Measurements from ENCODE around the gene GSG1L.

The GSG1L gene

GRCh38 chr16:28040039-28040438 is 23.5 kb downstream of the GSG1L start:
- no peak for DNase-seq
- in situ Hi-C loops (cut with MboI; ENCODE audit: low pct_unique_long_range_greater_than_20kb, low sequenced_read_pairs), result no loop called here

DNA sequence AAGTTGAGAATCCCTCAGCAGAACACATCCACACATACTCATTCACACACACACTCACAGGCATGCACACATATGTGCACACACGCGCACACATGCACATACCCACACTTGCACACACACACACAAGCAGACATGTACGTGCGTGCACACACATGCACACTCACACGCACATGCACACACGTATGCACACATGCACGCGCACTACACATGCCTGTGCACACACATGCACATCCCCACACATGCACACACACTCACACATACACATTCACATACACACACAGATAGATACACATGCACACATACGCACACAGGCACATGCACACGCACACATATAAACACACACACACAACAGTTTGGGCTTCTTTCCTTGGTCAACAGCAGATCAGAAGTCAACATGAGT is 24.0 kb downstream of the GSG1L start:
- in situ Hi-C loops (cut with MboI; ENCODE audit: low pct_unique_long_range_greater_than_20kb, low sequenced_read_pairs), result no loop called here
- no peak for DNase-seq

DNA sequence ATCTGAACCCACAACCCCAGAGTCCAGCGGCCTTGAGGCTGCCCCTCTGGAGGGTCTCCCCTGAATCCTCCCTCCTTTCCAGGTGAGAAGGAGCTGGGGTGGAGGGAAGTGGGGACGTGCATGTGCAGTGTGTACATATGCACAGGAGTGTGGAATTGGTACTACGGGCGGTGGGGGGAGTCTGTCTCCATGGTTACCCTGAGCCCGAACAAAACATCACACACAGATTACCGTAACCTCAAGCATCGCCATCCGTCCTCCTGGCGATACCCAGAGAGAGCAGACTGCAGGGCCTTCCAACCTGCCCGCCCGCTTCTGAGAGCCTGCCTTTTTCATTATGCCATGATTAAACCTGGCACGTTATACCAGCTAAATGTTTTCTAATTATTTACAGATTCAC is 25.1 kb downstream of the GSG1L start:
- no peak for DNase-seq
- in situ Hi-C loops (cut with MboI; ENCODE audit: low pct_unique_long_range_greater_than_20kb, low sequenced_read_pairs), result no loop called here

GRCh38 chr16:28035866-28036393 is 27.6 kb downstream of the GSG1L start:
- in situ Hi-C loops (cut with MboI; ENCODE audit: low pct_unique_long_range_greater_than_20kb, low sequenced_read_pairs), result no loop called here

DNA sequence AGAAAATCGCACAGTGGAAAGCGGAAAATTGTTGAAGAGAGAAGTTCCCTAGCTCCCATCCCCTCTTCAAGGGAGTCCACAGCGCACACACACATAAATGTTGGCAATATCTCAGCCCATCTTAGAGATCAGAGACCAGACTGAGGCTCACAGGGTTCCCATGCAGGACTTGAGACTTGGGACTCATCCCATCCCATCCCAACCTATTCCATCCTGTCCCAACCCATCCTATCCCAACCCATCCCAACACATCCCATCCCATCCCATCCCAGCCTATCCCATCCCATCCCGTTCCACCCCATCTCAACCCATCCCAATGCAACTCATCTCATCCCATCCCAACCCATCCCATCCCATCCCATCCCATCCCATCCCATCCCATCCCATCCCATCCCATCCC is 29.6 kb downstream of the GSG1L start:
- in situ Hi-C loops (cut with MboI; ENCODE audit: low pct_unique_long_range_greater_than_20kb, low sequenced_read_pairs), result no loop called here

More at GRCh38 chr16:28035866-28036393, 27.6 kb downstream of the GSG1L start:
- DNase-seq, result no peak

DNA sequence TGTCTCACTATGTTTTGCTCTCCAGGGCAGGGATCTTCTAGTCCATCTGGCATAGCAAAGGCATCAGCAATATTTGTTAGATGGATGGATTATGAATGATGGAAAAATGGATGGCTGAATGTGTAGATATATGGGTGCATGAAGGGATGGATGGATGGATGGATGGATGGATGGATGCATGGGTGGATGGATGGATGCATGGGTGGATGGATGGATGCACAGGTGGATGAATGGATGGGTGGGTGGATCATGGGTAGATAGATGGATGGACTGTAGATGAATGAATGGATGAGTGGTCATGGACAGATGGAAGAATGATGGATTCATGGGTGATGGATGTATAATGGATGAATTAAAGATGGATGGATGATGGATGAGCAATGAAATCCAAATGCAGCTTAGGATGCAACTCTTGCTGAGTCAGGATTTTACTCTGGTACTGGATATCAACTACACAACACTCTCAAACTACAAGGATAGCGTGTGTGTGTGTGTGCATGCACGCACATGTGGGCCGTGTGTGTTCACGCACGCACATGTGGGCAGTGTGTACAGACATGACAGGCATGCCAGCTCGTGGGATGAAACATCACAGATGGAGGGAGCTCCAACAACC is 34.0 kb downstream of the GSG1L start:
- in situ Hi-C loops (cut with MboI; ENCODE audit: low pct_unique_long_range_greater_than_20kb, low sequenced_read_pairs), result no loop called here
- DNase-seq, result no peak

More for the DNA sequence above, 29.6 kb downstream of the GSG1L start:
- DNase-seq, result no peak

DNA sequence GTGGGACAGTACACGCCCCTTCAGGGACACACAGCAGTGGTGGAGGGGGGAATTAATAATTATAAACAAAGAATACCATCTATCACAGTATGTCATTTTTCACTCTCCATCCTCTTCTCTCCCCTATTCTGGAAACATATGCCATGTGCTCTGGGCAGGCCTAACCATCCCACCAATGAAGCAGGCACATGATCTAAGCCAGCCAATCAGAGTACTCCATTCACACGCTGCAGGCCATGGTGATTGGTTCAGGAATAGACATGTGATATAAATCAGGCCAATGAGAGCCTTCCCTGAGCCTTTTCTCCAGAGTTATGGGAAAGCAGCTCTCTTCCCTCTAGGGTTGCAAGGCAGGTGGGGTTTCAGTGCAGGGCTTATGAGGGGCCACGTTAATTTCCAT is 36.5 kb downstream of the GSG1L start:
- DNase-seq, result no peak
- in situ Hi-C loops (cut with MboI; ENCODE audit: low pct_unique_long_range_greater_than_20kb, low sequenced_read_pairs), result no loop called here

- no peak for DNase-seq
- in situ Hi-C loops (cut with MboI; ENCODE audit: low pct_unique_long_range_greater_than_20kb, low sequenced_read_pairs), result no loop called here
These were observed 37.9 kb downstream of the GSG1L start for GRCh38 chr16:28025631-28026030.

GRCh38 chr16:28019218-28019617 is 44.3 kb downstream of the GSG1L start:
- no peak for DNase-seq
- in situ Hi-C loops (cut with MboI; ENCODE audit: low pct_unique_long_range_greater_than_20kb, low sequenced_read_pairs), result no loop called here

DNA sequence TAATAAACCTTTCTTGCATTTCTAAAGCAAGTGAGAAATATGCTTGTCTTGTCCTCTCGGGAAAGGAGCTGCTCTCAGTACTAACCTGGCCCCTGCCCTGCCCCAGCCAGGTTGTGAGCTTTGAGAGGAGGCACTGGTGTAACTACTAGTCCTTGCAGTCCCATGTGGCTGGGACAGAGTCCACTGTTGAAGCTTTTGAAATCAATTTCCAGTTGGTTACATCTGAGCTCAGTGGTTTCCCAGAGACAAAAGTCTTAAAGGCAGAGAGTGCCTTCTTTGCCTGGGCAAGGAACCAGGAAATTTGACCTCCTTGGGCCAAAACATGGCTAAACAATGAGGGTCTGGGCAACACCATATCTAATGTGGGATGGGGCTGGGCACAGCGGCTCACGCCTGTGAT is 48.7 kb downstream of the GSG1L start:
- DNase-seq, result no peak
- in situ Hi-C loops (cut with MboI; ENCODE audit: low pct_unique_long_range_greater_than_20kb, low sequenced_read_pairs), result no loop called here

DNA sequence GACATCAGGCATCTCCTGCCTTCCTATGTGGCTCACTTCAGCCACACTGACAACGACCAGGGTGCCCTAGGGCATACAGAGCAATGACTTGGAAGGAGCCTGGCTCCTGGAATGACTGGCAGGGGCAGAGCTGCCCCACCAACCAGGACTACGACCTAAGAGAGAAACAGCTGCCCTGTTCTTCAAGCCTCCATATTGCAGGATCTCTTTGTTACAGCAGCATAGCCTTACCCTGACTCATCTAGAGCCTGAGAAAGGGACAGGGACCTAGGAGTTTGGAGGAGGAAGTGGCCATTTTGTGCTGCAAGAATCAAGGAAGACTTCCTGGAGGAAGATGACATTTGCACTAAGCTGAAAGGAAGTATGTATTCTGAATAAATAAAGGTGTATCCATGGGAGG is 49.6 kb downstream of the GSG1L start:
- DNase-seq, result no peak
- in situ Hi-C loops (cut with MboI; ENCODE audit: low pct_unique_long_range_greater_than_20kb, low sequenced_read_pairs), result no loop called here

DNA sequence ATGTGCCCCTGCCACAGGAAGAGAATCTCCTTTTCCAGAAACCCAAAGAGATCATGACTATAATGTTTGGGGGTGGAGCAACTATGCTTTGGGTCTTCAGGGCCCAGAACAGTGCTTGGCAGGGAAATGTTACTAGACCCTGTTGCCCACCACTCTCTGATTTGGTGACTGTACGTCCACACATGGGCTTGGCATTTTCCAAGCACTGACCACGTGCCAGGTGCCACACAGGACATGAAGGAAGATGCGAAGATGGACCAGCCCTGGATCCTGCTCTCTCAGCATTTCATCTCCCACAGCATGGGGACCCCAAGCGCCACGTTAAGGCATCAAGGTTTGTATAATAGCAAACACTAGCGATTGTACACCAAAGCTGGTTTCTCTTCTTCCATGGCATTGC is 50.1 kb downstream of the GSG1L start:
- in situ Hi-C loops (cut with MboI; ENCODE audit: low pct_unique_long_range_greater_than_20kb, low sequenced_read_pairs), result no loop called here
- DNase-seq, result no peak

- DNase-seq, result no peak
- in situ Hi-C loops (cut with MboI; ENCODE audit: low pct_unique_long_range_greater_than_20kb, low sequenced_read_pairs), result no loop called here
These were observed 51.5 kb downstream of the GSG1L start for GRCh38 chr16:28011971-28012445.

DNA sequence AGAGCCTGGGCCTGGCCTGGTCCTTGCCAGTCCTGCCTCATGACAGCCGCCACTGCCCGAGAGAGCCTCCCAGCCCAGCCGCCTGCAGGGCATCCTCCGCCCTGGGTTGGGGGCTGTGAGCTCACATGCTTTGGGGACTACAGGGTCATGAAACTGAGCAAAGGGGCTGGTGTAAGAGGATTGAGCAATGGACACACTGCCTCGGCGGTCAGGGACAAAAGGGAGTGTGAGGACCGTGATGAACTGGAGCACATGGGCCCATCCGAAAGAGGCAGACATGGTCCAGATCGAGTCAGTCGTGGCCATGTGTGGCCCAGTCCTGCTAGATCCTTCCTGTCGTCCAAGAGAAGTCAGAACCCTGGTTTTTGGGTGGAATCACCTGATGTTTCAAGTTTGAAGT is 52.3 kb downstream of the GSG1L start:
- no peak for DNase-seq
- in situ Hi-C loops (cut with MboI; ENCODE audit: low pct_unique_long_range_greater_than_20kb, low sequenced_read_pairs), result no loop called here

GRCh38 chr16:28010671-28011070 is 52.8 kb downstream of the GSG1L start:
- DNase-seq, result no peak
- in situ Hi-C loops (cut with MboI; ENCODE audit: low pct_unique_long_range_greater_than_20kb, low sequenced_read_pairs), result no loop called here

DNA sequence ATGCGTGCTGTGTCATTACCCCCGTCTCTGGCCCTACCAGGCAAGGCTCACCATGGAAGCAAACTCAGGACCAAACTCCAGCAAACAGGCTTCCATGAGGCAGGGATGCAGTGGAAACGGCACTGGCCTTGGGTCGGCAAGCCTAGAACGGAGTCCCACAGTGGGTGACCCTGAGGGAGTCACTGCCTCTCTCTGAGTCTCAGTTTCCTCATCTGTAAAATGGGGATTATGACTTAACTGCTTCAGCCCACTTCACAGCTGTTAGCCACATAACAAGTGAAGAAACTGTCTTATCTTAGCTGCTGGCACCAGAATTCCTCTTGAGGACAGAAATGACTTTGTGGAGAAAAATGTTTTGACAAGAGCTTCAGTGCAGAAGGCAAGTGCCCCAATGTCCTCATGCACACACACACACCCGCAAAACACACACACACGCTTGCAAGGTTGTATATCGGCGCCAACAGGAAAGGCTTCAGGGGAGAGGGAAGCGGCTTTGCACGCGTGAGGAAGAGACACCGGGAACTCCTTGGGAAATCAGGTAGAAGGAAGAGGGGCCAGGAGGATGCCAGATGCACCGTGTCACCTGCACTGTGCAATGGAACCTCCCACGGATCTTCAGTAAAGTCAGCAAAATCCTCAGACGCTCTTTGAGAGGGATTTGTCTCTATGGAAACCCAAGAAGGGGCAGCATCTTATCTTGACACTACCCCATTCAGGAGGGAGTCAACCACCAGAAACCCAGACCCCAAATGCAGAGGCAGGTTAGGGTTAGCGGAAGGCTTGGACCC is 53.7 kb downstream of the GSG1L start:
- in situ Hi-C loops (cut with MboI; ENCODE audit: low pct_unique_long_range_greater_than_20kb, low sequenced_read_pairs), result no loop called here
- DNase-seq, result no peak

GRCh38 chr16:28003923-28004322 is 59.6 kb downstream of the GSG1L start:
- DNase-seq, result no peak
- in situ Hi-C loops (cut with MboI; ENCODE audit: low pct_unique_long_range_greater_than_20kb, low sequenced_read_pairs), result no loop called here

DNA sequence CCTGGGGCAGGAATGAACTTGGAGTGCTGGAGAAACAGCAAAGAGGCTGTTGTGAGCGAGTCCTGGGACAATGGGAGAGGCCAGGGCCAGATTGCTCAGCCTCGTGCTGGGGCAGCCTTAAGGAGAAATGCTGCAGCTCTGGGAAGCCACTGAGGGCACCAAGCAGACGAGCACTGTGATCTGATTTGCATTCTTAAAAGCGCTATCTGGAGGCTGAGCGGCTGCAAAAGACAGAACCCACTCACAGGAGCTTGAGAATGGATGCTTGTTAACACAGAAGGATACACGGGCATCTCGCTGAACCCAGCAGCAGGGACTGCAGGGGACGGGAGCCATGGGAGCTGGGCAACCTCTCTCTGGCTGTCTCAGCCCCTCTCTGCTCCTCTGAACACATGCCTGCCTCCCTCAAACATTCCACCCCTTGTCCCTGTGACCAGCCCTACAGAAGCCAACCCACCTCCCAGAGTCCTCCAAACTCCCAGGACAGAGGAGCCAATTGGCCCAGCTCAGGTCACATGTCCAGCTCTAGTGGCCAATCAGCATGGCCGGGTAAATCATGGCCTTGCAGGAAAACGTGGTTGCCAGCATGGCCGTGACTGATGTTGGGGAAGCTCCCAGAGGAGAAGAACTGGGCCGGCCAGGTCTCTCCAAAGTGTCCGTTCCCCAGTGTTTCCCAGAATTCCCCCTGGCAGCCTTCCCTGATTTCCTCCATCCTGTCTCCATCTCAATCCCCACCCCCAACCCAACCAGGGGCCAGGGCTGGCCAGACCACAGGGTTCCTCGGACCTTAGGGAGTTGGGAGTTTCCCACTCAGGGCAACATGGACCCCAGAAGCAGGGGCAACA is 60.3 kb downstream of the GSG1L start:
- no peak for DNase-seq

DNA sequence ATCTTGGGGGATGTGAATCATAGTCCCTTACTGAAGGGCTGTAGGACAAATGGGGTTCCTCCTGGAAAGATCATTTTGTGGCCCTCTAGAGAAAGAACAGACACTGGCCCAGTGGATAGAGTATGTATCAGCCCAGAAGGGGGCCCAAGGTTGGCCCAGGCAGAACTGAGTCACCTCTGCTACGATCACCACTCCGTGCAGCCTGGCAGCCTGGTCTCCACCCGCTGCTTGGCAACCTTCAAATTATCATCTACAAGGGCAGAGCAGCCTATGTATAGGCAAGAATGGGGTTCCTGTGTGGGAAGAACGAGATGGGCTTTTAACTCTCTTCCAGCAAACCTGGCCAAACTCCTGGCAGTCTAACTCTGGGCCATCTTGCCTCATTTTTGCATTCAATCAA is 61.9 kb downstream of the GSG1L start:
- DNase-seq, result no peak
- in situ Hi-C loops (cut with MboI; ENCODE audit: low pct_unique_long_range_greater_than_20kb, low sequenced_read_pairs), result no loop called here

More for the DNA sequence above, 60.3 kb downstream of the GSG1L start:
- in situ Hi-C loops (cut with MboI; ENCODE audit: low pct_unique_long_range_greater_than_20kb, low sequenced_read_pairs), result no loop called here

DNA sequence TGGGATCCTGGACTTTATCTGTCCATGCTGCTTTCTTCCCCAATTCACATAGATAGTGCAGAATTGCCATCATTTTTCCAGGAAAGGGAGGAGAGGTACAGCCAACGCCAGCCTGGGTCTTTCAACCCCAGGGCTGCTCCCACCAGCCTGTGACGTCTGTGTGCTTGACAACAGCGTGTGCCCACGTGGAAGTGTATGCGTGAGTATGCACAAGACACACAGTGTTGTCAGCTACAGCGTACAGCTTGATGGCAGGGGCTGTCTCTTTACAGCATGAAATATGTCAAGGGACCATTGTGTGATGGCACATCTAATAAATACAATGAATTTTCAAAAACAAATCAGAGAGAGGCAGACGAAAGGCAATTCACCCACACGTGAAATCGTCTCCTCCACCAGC is 62.3 kb downstream of the GSG1L start:
- DNase-seq, result no peak
- in situ Hi-C loops (cut with MboI; ENCODE audit: low pct_unique_long_range_greater_than_20kb, low sequenced_read_pairs), result no loop called here

Data from KBM-7 (cell line).